ENCODE data around the gene XPO6.

DNA sequence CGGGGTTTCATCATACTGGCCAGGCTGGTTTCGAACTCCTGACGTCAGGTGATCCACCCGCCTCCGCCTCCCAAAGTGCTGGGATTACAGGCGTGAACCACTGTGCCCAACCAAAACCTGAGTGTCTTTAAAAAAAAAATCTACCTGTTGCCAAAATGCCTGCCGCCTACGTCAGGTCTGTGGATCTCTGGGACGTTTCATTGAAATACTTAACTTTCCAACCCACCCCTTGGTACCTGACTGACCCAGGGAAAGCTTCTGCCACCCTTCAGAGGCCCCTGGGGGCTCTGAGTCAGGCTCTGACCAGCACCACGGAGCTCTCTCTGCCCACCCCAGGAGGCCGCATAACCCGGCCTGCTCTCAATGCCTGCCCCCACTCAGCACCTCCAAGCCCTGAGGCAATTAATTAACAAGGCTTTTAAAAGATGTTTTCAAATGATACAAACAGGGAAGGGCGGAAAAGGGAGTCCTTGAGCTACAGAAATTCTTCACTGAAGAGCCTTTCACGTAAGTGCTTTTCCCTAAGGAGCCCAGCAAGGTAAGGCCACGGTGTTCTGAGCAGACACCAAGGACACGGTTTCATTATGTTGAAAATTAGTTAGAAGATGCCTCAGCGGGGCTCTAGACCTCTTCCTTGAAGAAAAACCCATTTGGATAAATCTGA, 118.9 kb downstream of the XPO6 start:
- TF ChIP-seq, protein P1, sequence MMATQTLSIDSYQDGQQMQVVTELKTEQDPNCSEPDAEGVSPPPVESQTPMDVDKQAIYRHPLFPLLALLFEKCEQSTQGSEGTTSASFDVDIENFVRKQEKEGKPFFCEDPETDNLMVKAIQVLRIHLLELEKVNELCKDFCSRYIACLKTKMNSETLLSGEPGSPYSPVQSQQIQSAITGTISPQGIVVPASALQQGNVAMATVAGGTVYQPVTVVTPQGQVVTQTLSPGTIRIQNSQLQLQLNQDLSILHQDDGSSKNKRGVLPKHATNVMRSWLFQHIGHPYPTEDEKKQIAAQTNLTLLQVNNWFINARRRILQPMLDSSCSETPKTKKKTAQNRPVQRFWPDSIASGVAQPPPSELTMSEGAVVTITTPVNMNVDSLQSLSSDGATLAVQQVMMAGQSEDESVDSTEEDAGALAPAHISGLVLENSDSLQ (IDR thresholded peaks at IDR 0.05): no peak
- TF ChIP-seq ZNF384 (IDR thresholded peaks at IDR 0.05) (no peak), SUZ12 (IDR thresholded peaks at IDR 0.05) (no peak), NFRKB (IDR thresholded peaks at IDR 0.05) (no peak), FOXK2 (IDR thresholded peaks at IDR 0.05) (no peak), ELF4 (IDR thresholded peaks at IDR 0.05) (no peak), FOXM1 (IDR thresholded peaks at IDR 0.05; ENCODE audit: borderline replicate concordance) (no peak), BHLHE40 (IDR thresholded peaks at IDR 0.05; ENCODE audit: borderline replicate concordance) (no peak), ARNT (IDR thresholded peaks at IDR 0.05) (no peak), CTBP1 (IDR thresholded peaks at IDR 0.05; ENCODE audit: borderline replicate concordance) (no peak)

Measured in HEK293T (cell line).